GM21360 (cell line): ENCODE results near the gene SGO2.
A peak's percentile ranks its signal among the peaks of the same experiment; 100 is the strongest.

Source experiments
- ATAC-seq: cut with Tn5 transposase; IDR thresholded peaks from one replicate; pipeline ENCODE4 v1.9.1; 2021; ENCODE audit warnings: mild to moderate bottlenecking, moderate library complexity; ENCODE audit not compliant: unreplicated experiment

SGO2 gene, protein sequence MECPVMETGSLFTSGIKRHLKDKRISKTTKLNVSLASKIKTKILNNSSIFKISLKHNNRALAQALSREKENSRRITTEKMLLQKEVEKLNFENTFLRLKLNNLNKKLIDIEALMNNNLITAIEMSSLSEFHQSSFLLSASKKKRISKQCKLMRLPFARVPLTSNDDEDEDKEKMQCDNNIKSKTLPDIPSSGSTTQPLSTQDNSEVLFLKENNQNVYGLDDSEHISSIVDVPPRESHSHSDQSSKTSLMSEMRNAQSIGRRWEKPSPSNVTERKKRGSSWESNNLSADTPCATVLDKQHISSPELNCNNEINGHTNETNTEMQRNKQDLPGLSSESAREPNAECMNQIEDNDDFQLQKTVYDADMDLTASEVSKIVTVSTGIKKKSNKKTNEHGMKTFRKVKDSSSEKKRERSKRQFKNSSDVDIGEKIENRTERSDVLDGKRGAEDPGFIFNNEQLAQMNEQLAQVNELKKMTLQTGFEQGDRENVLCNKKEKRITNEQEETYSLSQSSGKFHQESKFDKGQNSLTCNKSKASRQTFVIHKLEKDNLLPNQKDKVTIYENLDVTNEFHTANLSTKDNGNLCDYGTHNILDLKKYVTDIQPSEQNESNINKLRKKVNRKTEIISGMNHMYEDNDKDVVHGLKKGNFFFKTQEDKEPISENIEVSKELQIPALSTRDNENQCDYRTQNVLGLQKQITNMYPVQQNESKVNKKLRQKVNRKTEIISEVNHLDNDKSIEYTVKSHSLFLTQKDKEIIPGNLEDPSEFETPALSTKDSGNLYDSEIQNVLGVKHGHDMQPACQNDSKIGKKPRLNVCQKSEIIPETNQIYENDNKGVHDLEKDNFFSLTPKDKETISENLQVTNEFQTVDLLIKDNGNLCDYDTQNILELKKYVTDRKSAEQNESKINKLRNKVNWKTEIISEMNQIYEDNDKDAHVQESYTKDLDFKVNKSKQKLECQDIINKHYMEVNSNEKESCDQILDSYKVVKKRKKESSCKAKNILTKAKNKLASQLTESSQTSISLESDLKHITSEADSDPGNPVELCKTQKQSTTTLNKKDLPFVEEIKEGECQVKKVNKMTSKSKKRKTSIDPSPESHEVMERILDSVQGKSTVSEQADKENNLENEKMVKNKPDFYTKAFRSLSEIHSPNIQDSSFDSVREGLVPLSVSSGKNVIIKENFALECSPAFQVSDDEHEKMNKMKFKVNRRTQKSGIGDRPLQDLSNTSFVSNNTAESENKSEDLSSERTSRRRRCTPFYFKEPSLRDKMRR

DNA sequence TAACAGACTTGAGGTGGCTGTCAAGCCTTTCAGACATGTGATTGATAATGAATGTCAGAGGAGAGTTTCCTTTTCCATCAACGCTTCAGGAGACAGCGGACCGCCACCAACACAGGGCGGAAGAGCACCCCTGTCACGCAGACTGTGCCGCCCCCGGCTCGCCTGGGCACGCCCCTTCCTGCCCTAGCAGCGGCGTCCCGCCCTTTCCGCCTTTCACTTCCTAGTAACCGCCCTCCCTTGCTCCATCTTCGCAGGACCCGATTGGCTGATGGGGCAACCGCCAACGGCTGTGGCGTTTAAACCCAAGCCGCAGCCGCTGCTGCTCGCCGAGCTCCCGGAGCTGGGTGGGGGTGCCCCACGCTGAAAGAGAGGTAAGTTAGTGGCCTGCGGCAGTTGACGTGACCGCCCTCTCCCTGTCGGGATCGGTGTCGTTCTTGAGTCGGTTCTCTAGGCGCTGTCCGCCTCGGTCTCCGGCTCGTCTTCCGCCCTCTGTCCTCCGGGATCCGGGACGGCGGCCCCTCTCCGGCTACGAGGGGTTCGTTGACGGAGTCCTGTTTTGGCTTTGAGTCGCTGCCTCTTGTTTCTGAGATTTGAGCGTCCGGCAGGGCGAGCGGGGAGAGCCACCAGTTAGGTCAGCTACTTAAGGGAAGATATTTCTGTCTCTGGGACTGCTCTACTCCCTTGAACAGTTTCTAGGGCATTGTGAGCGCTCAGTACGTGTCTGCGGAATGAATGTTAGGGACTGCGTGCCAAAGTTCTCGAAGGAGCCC lies at the start of gene SGO2:
Gene SGO2, plus strand, starts transcription at position 326 of the 770 bp plus-strand sequence. CDS start 6,769 bp downstream, outside the sequence.
- peak; percentile 100 for ATAC-seq

DNA sequence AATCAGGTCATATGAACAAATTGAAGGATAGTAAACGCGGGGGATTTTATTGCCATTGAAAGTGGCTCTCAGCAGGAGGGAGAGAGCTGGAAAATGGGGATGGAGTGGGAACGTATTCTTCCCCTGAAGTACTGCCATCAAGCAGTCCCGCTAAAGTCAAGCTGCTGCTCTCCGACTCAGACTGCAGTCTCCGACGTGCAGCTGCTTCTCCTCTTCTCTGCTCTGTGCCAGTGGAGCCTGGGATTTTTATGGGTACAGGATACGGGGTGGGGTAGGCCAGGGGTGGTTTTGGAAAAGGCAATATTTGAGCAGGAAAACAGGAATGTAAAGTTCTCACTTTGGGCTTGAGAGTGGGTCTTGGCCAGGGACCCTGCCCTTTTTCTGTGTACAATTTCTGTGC lies 49.2 kb upstream of the SGO2 start:
- ATAC-seq, result no peak

DNA sequence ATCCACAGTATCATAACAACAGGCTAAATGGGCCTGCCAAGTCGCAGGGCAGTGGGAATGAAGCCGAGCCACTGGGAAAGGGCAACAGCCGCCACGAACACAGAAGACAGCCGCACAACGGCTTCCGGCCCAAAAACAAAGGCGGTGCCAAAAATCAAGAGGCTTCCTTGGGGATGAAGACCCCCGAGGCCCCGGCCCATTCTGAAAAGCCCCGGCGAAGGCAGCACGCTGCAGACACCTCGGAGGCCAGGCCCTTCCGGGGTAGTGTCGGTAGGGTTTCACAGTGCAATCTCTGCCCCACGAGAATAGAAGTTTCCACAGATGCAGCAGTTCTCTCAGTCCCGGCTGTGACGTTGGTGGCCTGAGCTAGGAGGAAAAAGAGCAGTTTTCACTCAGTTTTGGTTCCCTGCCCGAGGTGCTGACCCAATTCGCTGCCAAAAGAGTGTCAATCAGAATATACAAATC lies 48.3 kb upstream of the SGO2 start:
- ATAC-seq, result no peak

DNA sequence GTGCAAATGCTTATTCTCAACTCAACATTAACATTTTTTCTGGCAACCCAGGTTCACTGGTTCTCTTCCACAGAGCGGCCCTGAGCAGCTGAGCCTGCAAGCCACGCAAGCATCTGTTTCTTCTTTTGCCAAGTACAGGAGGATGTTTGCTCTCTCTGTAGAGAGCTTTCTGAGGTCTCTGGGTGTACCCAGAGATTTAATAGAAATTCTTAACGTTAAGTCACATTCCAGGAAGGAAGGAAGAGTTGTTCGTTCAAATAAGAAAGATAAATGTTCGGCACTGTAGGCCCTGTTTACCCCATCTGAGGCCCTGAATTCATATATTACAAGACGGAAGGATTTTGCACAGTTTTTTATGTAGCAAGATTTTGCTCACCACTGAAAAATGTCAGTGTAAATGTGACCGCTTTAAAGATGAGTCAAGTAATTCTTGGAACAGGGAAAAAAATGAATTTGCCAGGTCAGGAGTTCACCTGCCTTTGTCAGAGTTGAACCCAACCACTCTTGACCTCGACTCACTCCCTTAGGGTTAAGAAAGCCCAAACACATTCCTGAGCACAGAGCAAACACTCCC lies 46.2 kb upstream of the SGO2 start:
- no peak for ATAC-seq

DNA sequence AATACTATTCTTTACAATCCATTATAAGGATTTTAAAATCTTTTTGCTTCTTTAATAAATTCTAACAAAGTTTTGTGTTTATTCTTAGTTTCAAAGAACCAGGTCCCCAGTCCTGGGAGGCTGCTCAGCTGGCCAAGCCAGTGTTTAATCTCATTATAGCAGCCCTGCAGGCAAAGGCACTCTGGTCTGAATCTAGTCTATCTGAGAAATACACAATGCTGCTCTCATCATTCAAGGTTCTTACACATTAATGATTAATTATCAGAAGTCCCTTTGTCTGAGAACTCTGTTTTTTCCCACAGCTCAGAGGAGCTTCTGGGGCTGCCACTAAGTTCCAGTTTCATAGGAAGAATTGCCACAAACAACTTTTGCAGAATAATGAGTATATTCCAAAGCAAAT lies 43.8 kb upstream of the SGO2 start:
- ATAC-seq, result no peak

DNA sequence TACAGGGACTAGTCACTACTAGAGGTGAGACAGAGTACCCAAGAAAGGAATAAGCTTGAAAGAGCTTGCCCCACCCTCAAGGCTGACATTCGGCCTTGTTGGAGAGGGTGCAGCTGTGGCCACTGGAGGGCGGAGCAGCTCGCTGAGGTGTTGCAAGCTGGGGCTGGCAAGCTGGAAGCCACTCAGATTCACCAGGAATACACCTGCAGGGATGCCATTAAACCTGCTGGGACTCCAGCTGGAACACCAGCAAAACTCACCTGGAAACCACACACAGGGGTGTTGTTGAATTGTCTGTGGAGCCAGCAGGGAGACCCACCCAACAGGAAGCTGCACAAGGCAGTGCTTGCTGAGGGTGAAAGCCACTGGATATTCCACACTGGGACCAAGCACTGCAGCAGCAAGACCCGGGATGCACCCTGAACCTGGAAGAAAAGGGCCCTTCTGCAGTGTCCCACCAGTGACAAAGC lies 42.2 kb upstream of the SGO2 start:
- peak; percentile 59 for ATAC-seq

DNA sequence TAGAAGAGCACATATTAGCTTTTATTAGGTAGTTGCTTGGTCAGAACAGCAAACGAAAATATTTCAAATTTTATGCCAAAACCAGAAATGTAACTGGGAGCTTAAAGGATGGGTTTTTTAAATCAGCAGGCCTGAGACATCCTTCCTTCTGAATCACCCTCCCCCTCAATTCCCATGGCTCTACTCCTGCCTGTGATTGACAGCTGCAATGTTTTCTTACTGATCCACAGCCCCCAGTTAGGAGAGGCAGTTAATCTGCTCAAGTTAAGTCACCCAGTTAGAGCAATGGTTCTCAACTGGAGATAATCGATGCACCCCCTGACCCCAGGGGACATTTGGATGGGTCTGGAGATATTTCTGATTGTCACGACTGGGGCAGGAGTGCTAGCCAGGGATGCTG lies 41.1 kb upstream of the SGO2 start:
- ATAC-seq, result no peak

DNA sequence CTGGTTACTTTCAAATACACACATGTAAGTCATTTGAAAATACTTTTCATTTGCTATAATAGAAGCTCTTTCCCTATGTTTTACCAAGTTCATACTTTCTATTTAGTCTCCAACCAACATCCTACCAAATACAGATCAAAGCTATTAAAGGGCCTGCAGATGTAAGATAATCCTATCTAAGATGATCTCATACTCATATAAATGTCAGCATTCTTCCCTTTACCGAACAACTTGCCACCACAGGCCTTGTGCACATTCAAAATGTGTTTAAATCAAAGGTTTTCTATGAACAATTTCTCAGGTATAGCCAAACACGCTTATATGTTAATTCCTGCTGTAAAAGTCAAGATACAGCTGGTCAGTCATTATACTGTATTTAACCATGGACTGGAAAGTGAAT lies 39.5 kb upstream of the SGO2 start:
- no peak for ATAC-seq

DNA sequence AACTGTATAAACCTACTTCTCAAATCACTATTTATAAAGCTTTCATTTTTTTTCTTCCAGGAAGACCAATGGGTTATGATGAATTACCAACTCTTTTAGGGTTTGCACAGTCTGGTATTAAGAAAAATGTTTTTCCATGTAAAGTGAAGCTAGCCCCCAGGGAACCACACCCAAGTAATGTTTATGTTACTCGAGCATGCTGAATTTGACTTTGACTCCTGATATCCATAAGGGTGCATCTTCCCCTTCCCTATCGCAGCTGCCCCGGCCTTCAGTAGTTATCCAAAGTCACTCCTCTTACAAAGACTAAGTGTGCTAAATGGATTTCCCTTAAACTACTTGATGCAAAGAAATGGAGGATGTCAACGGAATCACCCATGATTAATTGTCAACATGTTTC lies 37.8 kb upstream of the SGO2 start:
- no peak for ATAC-seq

DNA sequence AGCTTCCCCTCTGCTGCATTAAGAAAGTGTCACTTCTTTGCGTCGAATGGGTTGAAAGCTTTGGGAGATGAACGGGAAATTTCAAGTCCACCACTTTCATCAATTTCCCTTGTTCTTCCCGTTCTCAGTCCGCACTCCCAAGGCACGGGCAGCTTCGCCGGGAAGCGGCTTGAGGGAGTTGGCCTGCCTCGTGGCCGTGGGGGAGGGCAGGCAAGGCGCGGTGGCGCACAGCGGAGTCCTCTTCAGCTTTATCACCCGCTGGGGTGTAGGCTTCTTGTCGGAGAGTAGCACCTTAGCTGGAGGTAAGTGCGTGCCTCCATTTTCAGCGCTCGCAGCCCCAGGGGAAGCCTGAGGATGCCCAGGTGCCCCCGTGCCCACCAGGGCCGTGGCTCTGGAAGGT lies 36.0 kb upstream of the SGO2 start:
- no peak for ATAC-seq

DNA sequence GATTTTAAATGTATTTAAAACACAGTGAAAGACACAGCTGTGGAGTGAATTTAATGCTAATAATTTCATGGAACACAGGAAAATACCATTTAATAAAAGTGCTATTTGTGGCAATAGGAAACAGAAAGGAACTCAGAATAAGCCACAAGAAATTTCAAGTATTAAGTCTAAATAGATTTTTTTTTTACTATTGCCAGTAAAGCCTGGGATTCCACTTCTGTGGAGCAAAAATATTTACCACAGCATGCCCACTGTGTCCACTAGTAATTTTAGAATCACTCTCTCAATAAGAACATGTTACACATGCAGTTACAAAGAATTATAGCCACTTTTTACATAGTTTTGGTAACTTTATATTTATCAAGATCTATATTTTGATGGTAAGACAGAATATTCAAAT lies 33.4 kb upstream of the SGO2 start:
- ATAC-seq, result no peak

DNA sequence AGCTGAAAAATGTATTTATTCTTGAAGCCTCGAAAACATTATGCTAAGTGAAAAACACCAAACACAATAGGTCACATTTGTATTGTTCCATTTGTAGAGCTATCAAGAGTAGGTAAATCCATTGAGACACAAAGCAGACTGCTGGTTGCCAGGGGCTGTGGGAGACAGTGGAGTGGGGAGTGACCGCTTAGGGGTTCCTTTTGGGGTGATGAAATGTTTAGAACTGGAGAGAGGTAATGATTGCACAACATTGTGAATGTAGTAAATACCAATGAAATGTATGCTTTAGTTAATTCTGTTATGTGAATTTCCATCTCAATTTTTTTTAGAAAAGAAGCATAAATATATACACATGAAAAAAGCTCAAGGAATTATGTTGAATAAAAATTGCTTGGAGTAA lies 32.0 kb upstream of the SGO2 start:
- ATAC-seq, result no peak

DNA sequence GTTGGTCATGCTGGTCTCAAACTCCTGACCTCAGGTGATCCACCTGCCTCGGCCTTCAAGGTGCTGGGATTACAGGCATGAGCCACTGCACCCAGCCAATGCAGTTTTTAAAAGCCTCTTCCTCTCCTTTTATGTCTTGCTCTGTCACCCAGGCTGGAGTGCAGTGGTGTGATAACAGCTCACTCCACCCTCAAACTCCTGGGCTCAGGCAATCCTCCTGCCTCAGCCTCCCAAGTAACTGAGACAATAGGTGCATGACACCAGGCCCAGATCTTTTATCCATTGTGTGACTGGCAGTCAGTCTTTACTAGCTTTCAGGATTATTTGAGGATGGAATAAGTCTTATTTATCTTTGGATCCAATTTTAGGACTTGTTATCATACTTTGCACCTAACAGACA lies 29.3 kb upstream of the SGO2 start:
- ATAC-seq, result no peak

DNA sequence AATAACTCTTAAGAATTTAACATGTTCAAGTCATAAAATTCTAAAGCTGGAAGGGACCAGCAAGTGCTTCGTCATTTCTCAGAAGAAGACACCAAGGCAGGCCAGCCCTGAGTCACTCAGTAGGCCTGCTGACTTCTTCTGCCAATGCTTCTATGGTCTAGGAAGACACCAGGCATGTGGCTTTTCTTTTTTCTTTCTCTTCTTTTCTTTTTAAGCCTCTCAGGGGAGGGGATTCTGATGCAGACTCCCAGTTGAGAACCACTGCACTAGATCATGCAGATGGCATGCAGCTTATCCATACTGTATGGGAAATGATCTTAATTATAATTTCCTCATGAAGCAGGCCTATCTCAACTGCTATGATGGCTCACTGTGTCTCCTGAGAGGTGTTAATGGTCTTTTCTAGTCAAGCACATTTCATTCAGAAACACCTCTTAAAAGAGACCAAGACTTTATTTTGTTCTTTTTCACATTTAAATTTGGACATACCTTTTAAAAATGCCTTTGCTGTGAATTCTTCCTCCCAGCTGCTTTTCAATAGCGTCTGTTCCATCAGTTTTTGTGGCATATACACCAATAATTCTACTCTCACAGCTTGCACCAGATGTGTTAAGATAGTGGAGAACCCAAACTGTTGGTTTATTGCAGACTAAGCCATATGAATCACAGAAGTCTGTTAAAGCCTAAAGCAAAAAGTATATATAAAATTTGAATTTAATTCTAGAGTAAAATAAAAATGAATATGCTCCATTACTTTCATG lies 27.4 kb upstream of the SGO2 start:
- no peak for ATAC-seq

DNA sequence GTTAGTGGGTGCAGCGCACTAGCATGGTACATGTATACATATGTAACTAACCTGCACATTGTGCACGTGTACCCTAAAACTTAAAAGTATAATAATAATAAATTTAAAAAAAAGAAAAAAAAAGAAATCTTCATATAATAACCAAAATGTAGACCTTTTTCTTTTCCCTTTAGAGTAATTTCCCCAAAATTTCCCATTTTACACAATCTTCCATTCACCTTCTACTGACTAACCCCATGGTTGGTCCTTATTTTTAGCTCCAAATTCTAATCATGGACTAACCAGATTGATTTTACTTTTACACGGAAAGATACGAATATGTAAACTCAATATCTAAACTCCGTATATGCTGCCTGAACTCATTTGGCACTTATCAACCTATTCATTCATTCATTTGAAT lies 23.8 kb upstream of the SGO2 start:
- ATAC-seq, result no peak

DNA sequence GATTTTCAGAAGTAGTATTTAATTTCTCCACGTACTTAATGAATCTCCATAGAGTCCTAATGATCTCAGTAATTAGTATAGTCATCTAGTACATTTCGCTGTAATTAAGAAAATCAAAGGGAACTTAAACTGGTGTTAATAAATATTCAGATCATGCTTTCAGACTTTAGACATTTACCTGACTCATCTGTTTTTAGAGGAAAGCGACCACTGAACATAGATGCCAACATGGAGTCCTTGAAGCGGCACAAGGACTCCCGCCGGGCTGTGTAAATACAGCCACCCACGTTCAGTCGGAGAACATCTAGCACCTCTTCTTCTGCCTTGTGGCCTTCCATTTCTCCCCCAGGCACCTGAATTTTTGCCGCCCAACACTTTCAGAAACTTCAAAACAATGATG lies 19.3 kb upstream of the SGO2 start:
- ATAC-seq, result no peak

DNA sequence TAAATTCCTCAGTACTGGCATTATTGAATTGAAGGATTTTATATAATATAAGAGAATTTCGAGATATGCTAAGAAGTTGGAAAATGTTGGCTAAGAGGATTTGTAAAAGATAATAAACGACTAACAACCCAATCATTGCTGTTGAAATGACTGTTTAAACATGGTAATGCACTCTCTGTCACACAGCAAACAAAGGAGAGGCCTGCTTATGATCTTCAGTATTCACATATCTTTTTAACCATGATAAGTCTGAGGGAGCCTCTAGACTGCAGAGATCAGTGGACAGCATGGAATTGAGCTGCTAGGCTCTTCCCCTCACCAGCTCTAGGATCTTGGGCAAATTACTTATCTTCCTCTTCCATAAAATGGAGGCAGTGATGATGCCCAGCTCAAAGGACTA lies 18.8 kb upstream of the SGO2 start:
- no peak for ATAC-seq

DNA sequence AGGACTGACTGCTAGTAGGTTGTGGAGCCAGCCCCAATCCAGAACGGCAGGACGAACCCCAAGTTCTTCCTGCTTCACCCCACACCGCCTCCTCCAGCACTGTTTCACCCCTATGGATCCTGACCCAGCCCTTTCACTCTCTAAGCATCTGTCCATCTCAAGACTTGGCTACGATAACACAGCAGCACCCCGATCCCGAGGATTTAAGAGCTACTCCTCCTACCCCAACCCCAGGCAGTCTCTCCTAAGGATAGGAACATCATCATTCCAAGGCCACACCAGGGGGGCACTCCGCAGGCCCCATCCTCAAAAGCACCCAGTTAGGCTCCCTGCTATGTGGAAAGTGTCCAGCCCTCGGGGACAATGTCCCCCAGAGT lies 16.8 kb upstream of the SGO2 start:
- peak; percentile 0 for ATAC-seq
